ENCODE data around the gene VTA1.

DNA sequence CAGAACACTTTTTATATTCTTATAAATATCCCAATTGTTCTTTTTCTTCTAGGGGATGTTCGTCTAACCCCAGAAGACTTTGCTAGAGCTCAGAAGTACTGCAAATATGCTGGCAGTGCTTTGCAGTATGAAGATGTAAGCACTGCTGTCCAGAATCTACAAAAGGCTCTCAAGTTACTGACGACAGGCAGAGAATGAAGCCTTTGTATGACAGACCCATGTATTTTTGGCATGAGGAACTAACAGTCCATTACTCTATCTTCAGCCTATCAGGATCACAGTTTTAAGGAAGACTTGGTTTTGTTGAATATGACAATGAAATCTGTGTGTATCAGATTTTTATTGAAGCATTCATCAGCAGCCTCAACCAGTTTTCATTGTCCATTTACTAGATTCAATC is 71.4 kb downstream of the VTA1 start:
- TF ChIP-seq CTCF (IDR thresholded peaks at IDR 0.05) (no peak), POLR2A (IDR thresholded peaks at IDR 0.05) (no peak)
